SK-N-MC (cell line): ENCODE results near the gene CNPY3.

Experiments used
- EZH2 ChIP-seq: fragments of 200-600 bp; sonication (generic); IDR thresholded peaks from one replicate; pipeline ENCODE4 v1.6.1; 2017; ENCODE audit warnings: antibody characterized with exemption
- FOXP2 ChIP-seq: optimal IDR thresholded peaks from 2 replicates; pipeline ENCODE3; 2011; ENCODE audit warnings: mild to moderate bottlenecking, moderate library complexity; ENCODE audit not compliant: insufficient read depth; ENCODE audit errors: extremely low read length, control extremely low read depth
- POLR2AphosphoS5 ChIP-seq: IDR thresholded peaks from 2 replicates; pipeline ENCODE4 v1.6.1; 2012; ENCODE audit warnings: mild to moderate bottlenecking, low read depth, low read length, borderline replicate concordance

DNA sequence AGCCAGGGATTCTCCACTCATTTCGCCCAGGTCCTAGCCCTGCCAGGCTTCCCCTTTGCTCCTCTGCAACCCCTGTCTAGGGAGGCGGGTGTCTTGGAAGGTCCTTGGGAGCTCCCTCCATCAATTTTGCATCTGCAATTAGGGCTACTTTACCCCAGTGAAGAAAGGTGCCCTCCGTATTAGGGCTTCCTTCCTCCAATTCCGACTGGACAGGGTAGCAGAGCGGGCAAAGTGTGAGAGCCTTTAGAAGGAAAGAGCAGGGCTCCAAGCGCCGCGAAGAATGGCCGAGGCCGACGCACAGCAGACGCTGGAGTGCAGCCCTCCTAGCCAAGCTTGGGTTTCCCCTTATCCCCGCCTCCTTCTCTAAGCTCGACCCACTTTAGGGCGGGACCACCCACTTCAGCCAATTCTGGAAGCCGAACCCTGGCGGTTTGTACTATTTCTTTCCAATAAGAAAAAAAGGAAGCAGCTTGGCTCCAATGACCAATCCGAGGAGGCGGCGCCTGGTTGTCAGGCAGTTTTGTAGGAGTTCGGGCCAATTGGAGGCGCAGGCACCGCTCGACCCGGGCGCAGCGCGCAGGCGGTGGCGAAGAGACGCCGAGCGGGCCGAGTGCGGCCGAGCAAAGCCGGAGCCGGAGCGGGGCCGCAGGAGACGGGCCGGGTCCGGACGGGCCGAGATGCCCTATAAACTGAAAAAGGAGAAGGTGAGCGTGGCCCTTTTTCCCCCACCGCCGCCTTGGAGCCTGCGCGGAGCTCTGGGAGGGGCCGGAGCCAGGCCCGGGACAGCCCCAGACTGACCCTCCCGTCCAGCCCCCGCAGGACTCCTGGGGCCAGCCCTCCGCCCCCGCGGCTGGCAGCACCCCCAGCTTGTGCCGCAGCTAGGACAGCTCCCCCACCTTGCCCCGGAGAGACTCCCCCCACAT lies 55.0 kb downstream of the CNPY3 start, which contains the start of gene PPP2R5D:
- TF ChIP-seq EZH2 (no peak), POLR2AphosphoS5 (peak; percentile 97), FOXP2 (no peak)
